Measurements from ENCODE around the gene INSYN2A. TPM values are rescaled to one million over a fixed set of nuclear protein-coding genes. Genes with fewer than 3 reads are reported as not detected.

The INSYN2A gene
- total RNA-seq, 2 donors from 2014 or later = 0.13 TPM; not detected in 1

DNA sequence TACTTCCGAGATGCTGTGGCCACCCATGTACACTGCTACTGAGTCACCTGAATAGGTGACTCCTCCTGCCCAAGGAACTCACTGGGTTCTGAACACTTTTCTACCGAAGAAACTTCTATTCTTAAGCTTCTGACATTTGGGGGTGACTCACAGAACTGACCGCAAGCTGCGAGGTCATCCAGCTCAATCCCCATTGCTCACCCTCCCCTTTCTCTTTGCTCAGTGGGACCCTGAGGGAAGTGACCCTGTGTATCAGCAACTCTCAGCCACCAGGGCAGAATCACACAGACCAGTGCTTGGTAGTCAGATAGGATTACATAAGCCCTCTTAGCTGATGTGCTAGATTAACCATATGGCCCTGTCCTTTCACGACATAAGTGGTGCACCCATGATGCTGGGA, 46.3 kb downstream of the INSYN2A start:
- no peak overlapping the region for H3K4me3 ChIP-seq
- no peaks in the 10 kb centered on the region for H3K36me3 ChIP-seq
- no peaks in the 10 kb centered on the region for H3K9me3 ChIP-seq
- no peak overlapping the region for H3K9ac ChIP-seq (ENCODE audit: low read depth in 2 of 2, low read length in 2 of 2)
- intact Hi-C loops (cut with DNase I) = no loop called here
- H3K27me3 ChIP-seq = no peaks in the 10 kb centered on the region
- no peak for DNase-seq
- H3K27ac ChIP-seq = no peak overlapping the region
- TF ChIP-seq, protein P1, sequence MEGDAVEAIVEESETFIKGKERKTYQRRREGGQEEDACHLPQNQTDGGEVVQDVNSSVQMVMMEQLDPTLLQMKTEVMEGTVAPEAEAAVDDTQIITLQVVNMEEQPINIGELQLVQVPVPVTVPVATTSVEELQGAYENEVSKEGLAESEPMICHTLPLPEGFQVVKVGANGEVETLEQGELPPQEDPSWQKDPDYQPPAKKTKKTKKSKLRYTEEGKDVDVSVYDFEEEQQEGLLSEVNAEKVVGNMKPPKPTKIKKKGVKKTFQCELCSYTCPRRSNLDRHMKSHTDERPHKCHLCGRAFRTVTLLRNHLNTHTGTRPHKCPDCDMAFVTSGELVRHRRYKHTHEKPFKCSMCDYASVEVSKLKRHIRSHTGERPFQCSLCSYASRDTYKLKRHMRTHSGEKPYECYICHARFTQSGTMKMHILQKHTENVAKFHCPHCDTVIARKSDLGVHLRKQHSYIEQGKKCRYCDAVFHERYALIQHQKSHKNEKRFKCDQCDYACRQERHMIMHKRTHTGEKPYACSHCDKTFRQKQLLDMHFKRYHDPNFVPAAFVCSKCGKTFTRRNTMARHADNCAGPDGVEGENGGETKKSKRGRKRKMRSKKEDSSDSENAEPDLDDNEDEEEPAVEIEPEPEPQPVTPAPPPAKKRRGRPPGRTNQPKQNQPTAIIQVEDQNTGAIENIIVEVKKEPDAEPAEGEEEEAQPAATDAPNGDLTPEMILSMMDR (IDR thresholded peaks at IDR 0.05) = no peak
- H3K4me1 ChIP-seq = no peaks in the 10 kb centered on the region

DNA sequence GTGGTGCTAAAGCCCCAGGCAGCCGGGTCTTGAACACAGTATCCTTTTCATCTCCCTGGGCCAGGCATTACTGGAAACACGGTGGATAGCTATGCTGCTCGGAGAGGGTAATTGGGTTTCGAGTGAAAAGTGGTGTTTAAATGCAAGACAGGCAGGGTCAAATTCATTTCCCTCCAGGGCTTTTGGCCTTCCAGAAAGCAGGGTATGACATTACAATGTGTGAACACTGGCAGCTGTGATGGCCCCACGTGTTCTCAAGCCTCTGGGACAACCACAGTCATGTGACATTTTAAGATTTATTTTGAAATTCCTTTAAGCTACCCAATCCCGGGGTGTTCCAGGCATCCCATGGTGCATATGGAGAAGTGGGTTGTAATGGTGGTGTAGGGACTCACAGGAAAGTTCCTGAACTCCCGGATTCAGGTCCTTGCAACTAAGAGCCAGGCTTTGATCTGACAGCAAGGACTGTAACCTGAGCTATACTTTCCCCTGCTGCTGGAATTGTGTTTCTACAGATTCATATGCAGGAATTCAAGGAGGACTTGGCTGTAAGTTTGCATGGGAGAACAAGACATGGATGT, 46.8 kb downstream of the INSYN2A start:
- Histone ChIP-seq H3K27ac (no peak overlapping the region), H3K27me3 (no peaks in the 10 kb centered on the region), H3K4me1 (no peaks in the 10 kb centered on the region), H3K4me3 (no peak overlapping the region), H3K36me3 (no peaks in the 10 kb centered on the region), H3K9me3 (no peaks in the 10 kb centered on the region), H3K9ac (ENCODE audit: low read depth in 2 of 2, low read length in 2 of 2) (no peak overlapping the region)
- DNase-seq = no peak
- TF ChIP-seq, protein P1 (IDR thresholded peaks at IDR 0.05) = no peak
- intact Hi-C loops (cut with DNase I) = no loop called here

DNA sequence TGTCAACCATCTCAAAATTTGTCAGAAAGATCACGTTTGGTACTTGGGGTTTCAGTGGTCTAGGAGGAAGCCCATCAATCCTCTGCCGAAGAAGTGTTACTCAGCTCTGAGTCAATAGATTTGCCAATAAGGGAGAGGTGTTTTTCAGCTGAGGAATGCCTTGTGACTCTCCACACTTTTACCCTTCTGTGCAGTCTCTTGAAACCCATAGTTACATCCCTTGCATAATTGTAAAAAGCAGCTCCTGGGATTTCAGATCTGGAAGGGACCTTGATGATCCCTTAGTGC, 47.5 kb downstream of the INSYN2A start:
- DNase-seq = no peak
- intact Hi-C loops (cut with DNase I) = no loop called here
- H3K27ac ChIP-seq = no peak overlapping the region
- H3K4me3 ChIP-seq = no peak overlapping the region
- no peak overlapping the region for H3K9ac ChIP-seq (ENCODE audit: low read depth in 2 of 2, low read length in 2 of 2)
- H3K36me3 ChIP-seq = no peaks in the 10 kb centered on the region
- TF ChIP-seq, protein P1 (IDR thresholded peaks at IDR 0.05) = no peak
- no peaks in the 10 kb centered on the region for H3K9me3 ChIP-seq
- no peaks in the 10 kb centered on the region for H3K27me3 ChIP-seq
- H3K4me1 ChIP-seq = no peaks in the 10 kb centered on the region

DNA sequence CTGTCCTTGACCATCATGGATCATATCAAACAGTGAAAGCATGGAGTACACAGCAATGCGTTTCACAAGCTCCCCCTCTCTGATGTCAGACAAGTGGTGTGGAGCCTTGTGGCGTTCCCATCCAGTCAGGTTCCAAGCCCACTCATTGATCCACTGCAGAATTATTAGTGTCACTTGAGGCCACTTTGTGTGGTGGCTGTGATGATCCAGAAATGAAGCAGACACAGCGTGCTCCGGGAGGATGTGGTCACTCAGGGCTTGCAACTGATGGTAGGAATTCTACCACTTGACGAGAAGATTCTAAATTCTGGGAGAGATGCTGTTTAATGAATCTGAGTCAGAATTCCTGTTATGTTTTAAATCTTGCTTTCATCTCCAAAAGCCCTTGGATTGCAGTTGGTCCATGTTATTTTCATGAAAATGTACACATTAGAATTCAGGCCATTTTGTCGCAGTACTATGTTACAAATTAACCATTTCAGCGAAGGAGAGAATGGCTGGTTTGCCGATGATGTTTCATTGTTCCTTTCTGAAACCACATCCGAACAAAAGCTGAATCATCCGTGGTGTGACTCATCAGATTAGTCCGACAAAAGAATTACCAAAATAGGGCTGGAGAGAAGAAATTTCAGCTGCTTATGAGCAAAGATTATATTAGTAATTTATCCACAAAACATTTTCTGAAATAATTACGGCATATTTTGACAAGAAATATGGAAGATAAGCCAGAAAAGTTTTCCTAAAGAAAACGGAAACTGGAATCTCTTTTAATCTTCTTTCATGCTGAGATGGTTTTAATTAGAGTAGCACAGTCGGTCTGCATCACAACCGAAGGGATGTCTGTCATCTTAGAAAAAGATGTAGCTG, 48.1 kb downstream of the INSYN2A start:
- no peaks in the 10 kb centered on the region for H3K27me3 ChIP-seq
- no peaks in the 10 kb centered on the region for H3K9me3 ChIP-seq
- intact Hi-C loops (cut with DNase I) = no loop called here
- TF ChIP-seq, protein P1 (IDR thresholded peaks at IDR 0.05) = no peak
- H3K4me1 ChIP-seq = no peaks in the 10 kb centered on the region
- DNase-seq = no peak
- no peak overlapping the region for H3K9ac ChIP-seq (ENCODE audit: low read depth in 2 of 2, low read length in 2 of 2)
- no peak overlapping the region for H3K27ac ChIP-seq
- no peak overlapping the region for H3K4me3 ChIP-seq
- no peaks in the 10 kb centered on the region for H3K36me3 ChIP-seq

DNA sequence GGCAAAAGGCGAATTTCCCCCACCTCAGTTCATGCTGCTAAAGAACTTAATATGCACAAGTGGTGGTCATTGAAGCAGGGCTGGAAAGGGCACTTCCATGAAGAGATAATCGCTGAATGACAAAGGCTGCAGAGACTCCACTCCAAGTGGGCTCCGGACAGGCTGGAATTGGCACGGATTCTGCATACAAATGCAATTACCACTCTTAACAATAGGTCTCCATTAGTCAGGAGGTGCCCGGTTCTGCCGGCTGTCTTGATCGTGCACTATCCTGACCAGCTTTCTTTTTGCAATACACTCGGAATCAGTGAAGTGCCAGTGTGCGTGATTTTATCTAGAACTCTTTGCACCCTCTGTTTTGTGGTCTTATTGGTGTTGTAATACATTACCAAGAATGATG, 49.7 kb downstream of the INSYN2A start:
- TF ChIP-seq, protein P1 (IDR thresholded peaks at IDR 0.05) = no peak
- Histone ChIP-seq H3K27me3 (no peaks in the 10 kb centered on the region), H3K4me1 (no peaks in the 10 kb centered on the region), H3K27ac (no peak overlapping the region), H3K36me3 (no peaks in the 10 kb centered on the region), H3K9me3 (no peaks in the 10 kb centered on the region), H3K4me3 (no peak overlapping the region), H3K9ac (ENCODE audit: low read depth in 2 of 2, low read length in 2 of 2) (no peak overlapping the region)
- intact Hi-C loops (cut with DNase I) = no loop called here
- DNase-seq = no peak

Data from colonic mucosa (tissue), 4 donors.